K562 (cell line): ENCODE measurements around the gene HOATZ. TPM values are rescaled to one million over a fixed set of nuclear protein-coding genes. Genes with fewer than 3 reads are reported as not detected.

Experiments
- ATAC-seq: fragments of 200-7000 bp; cut with Tn5 transposase; 3 replicates; pipeline ENCODE4 v1.9.1; 2020; ENCODE audit warnings: moderate library complexity
- BruUV-seq: library from RNA; stranded (reverse); fragments of 400-500 nt; replicated peaks from 2 replicates; lab custom pipeline; 2021; lab: Mats Ljungman, UMichigan
- CTCF ChIA-PET: fragments of 300-600 bp; formaldehyde crosslinking; extraction: SDS; loops from one replicate; lab custom pipeline; 2021; ENCODE audit warnings: low intra/inter-chr PET ratio; lab: Yijun Ruan, JAX
- POLR2A ChIA-PET: fragments of 300-600, 350-650 bp; sonication (Branson Sonifier 250); formaldehyde crosslinking; extraction: SDS; loops from one replicate; lab custom pipeline; 2021; ENCODE audit warnings: antibody characterized with exemption, inconsistent platforms; lab: Yijun Ruan, JAX
- DNase-seq, 4 experiments: peaks; one replicate each; pipeline versions ENCODE4 v3.0.0 to v3.0.0-alpha.2; 2011 to 2018; ENCODE audit warnings: low spot score in 3 of 4, mixed read lengths in 3 of 4; ENCODE audit errors: extremely low read depth in 1 of 4
- FAIRE-seq: peaks from 2 replicates; lab custom pipeline; 2011; peaks lifted over from hg19 to GRCh38; lab: Jason Lieb, UNC
- H2AFZ ChIP-seq: 2 replicates; pipeline ENCODE4 v1.6.0; 2011; ENCODE audit warnings: low read depth, low read length, control low read depth, inconsistent platforms
- H3K27ac ChIP-seq: fragments of 200-600 bp; 3 replicates; pipeline ENCODE4 v1.8.0; 2011; ENCODE audit warnings: low read depth, mild to moderate bottlenecking, control low read depth, inconsistent platforms, low read length, moderate library complexity, mixed read lengths; ENCODE audit errors: extremely low read depth
- H3K27me3 ChIP-seq, 2 experiments: fragments of 300-600 bp in 1 of 2; 2 replicates in 1 of 2; 3 replicates in 1 of 2; pipeline versions ENCODE4 v1.6.0 to v1.8.0; 2011; ENCODE audit warnings: inconsistent platforms in 2 of 2, low read length in 2 of 2, mild to moderate bottlenecking in 1 of 2, mixed read lengths in 1 of 2, moderate library complexity in 1 of 2; ENCODE audit not compliant: control insufficient read depth in 2 of 2, insufficient read depth in 2 of 2
- H3K36me3 ChIP-seq: fragments of 300-600 bp; 3 replicates; pipeline ENCODE4 v1.8.0; 2011; ENCODE audit warnings: mild to moderate bottlenecking, low read length, inconsistent platforms; ENCODE audit not compliant: control insufficient read depth, insufficient read depth
- H3K4me1 ChIP-seq, 2 experiments: fragments of 200-600 bp in 1 of 2; replicated peaks in 1 of 2; 2 replicates in 1 of 2; 3 replicates in 1 of 2; pipeline versions ENCODE4 v1.5.1 to v1.8.0; 2011; ENCODE audit warnings: inconsistent platforms in 2 of 2, low read length in 2 of 2, mild to moderate bottlenecking in 1 of 2, mixed read lengths in 1 of 2, moderate library complexity in 1 of 2; ENCODE audit not compliant: control insufficient read depth in 2 of 2, insufficient read depth in 2 of 2
- H3K4me2 ChIP-seq: 2 replicates; pipeline ENCODE4 v1.6.1; 2011; ENCODE audit warnings: low read length, control low read depth, inconsistent platforms, mixed read lengths; ENCODE audit not compliant: insufficient read depth
- H3K4me3 ChIP-seq: fragments of 200-600 bp; sonication (generic), shearing (Covaris generic); 2 replicates; pipeline ENCODE4 v1.5.1; 2016; ENCODE audit warnings: control low read depth, inconsistent platforms
- H3K79me2 ChIP-seq: fragments of 200-600 bp; 3 replicates; pipeline ENCODE4 v1.8.0; 2011; ENCODE audit warnings: low read length, inconsistent platforms; ENCODE audit not compliant: control insufficient read depth, insufficient read depth
- H3K9ac ChIP-seq, 2 experiments: 2 replicates each; pipeline versions ENCODE4 v1.6.0 to v1.6.1; 2011; ENCODE audit warnings: low read depth in 2 of 2, low read length in 2 of 2, control low read depth in 1 of 2, inconsistent platforms in 1 of 2, mild to moderate bottlenecking in 1 of 2, mixed read lengths in 1 of 2; ENCODE audit not compliant: insufficient read depth in 1 of 2
- H3K9me1 ChIP-seq: one replicate; pipeline ENCODE4 v1.6.0; 2011; ENCODE audit warnings: inconsistent platforms, mild to moderate bottlenecking, low read length, moderate library complexity; ENCODE audit not compliant: control insufficient read depth, insufficient read depth
- H3K9me3 ChIP-seq: replicated peaks from 2 replicates; pipeline ENCODE4 v1.5.1; 2011; ENCODE audit warnings: low read depth, low read length, inconsistent platforms; ENCODE audit not compliant: control insufficient read depth, insufficient read depth
- H4K20me1 ChIP-seq: replicated peaks from 2 replicates; pipeline ENCODE4 v1.6.1; 2011; ENCODE audit warnings: low read length, inconsistent platforms, mixed read lengths; ENCODE audit not compliant: control insufficient read depth, insufficient read depth
- ARID1B ChIP-seq: fragments of 450-650 bp; IDR thresholded peaks from 2 replicates; pipeline ENCODE4 v1.6.1; 2016; ENCODE audit warnings: antibody characterized with exemption, mild to moderate bottlenecking, inconsistent platforms
- HMG20A ChIP-seq: fragments of 450-650 bp; formaldehyde crosslinking; conservative IDR thresholded peaks from 2 replicates; pipeline ENCODE4 v1.4.0; 2020; ENCODE audit warnings: mild to moderate bottlenecking, mixed read lengths
- JUNB ChIP-seq: fragments of 450-650 bp; formaldehyde crosslinking; conservative IDR thresholded peaks from 2 replicates; pipeline ENCODE4 v1.4.0; 2020; ENCODE audit warnings: mild to moderate bottlenecking
- KDM1A ChIP-seq, 2 experiments: fragments of 450-650 bp; IDR thresholded peaks; 2 replicates each; pipeline ENCODE4 v1.6.1; 2016; ENCODE audit warnings: mild to moderate bottlenecking in 2 of 2
- MTA1 ChIP-seq: fragments of 450-650 bp; IDR thresholded peaks from 2 replicates; pipeline ENCODE4 v1.6.1; 2017; ENCODE audit warnings: borderline replicate concordance
- NR3C1 ChIP-seq: sonication (generic); formaldehyde crosslinking; IDR thresholded peaks from 2 replicates; pipeline ENCODE4 v1.8.1; 2022; ENCODE audit warnings: missing genetic modification reagents
- PURB ChIP-seq: sonication (generic); formaldehyde crosslinking; IDR thresholded peaks from 2 replicates; pipeline ENCODE4 v1.9.0; 2021; ENCODE audit warnings: low read depth, mild to moderate bottlenecking, missing genetic modification reagents
- ZNF408 ChIP-seq: fragments of 250-450 bp; sonication (Bioruptor Pico); IDR thresholded peaks from 2 replicates; pipeline ENCODE4 v1.4.0; 2020; ENCODE audit warnings: low read depth, mild to moderate bottlenecking, moderate library complexity
- ZNF436 ChIP-seq: fragments of 250-450, 450-650 bp; sonication (Bioruptor Pico); formaldehyde crosslinking; IDR thresholded peaks from 2 replicates; pipeline ENCODE4 v1.7.0; 2020; ENCODE audit warnings: mild to moderate bottlenecking
- ZNF609 ChIP-seq: sonication (generic); formaldehyde crosslinking; IDR thresholded peaks from 2 replicates; pipeline ENCODE4 v1.8.1; 2023; ENCODE audit warnings: missing genetic modification reagents, mild to moderate bottlenecking, borderline replicate concordance
- ZNF740 ChIP-seq, 3 experiments: fragments of 200-800 bp in 1 of 3; sonication (Bioruptor generic) in 1 of 3; sonication (generic) in 1 of 3; formaldehyde crosslinking in 1 of 3; IDR thresholded peaks; 2 replicates each; pipeline versions ENCODE4 v1.6.1 to v1.8.0; 2016 to 2022; ENCODE audit warnings: mild to moderate bottlenecking in 2 of 3, missing compliant biosample characterization in 2 of 3, missing genetic modification characterization in 2 of 3, missing genetic modification reagents in 1 of 3
- WGBS: fragments of 100-300 bp; shearing (Covaris generic); methylation state at CpG from one replicate; pipeline ENCODE4 v1.1.6; 2016; ENCODE audit warnings: low coverage, mixed read lengths; ENCODE audit not compliant: insufficient coverage; ENCODE audit errors: missing lambda C conversion rate; 5-methylcytosine and 5-hydroxymethylcytosine counted together
- in situ Hi-C: fragments of 300-500 bp; cut with MboI; formaldehyde crosslinking; loops from 4 replicates; pipeline ENCODE4 v1.15.0; 2018; ENCODE audit warnings: inconsistent platforms, mixed read lengths
- intact Hi-C: fragments of 100-400 bp; cut with micrococcal nuclease; formaldehyde crosslinking; loops from 2 replicates; pipeline ENCODE4 v1.14.2; 2022
- polyA plus RNA-seq, 8 experiments: library from polyadenylated mRNA; depleted of rRNA in 4 of 8; stranded (reverse) in 5 of 8; unstranded in 3 of 8; fragments of >200 nt; fragmentation: Nextera tagmentation in 2 of 8; fragmentation: Illumina TruSeq in 1 of 8; extraction: Ambion mirVana in 2 of 8; extraction: Trizol in 1 of 8; gene quantifications; 2 replicates each; pipeline versions ENCODE4 v1.2.1 to v1.2.3, GENCODE V29; 2011 to 2014; ENCODE audit warnings: inconsistent platforms in 1 of 8, missing spikeins in 1 of 8
- total RNA-seq, 7 experiments: library from RNA; depleted of rRNA in 6 of 7; stranded (reverse); fragments of >200 nt in 6 of 7; fragmentation: Illumina TruSeq in 2 of 7; extraction: Trizol in 2 of 7; gene quantifications; 2 replicates each; pipeline versions ENCODE4 v1.2.1 to v1.2.3, GENCODE V29; 2011 to 2021; ENCODE audit warnings: low replicate concordance in 1 of 7

Gene HOATZ
- total and polyA plus RNA-seq, 9 of the 15 experiments (the other 6 are each of a cell fraction or from before 2014, with no cell fraction given): not detected

GRCh38 chr11:111530091-111530490 lies 15.5 kb downstream of the HOATZ start:
- ChIA-PET POLR2A (interaction anchor here (0.7 kb wide), 1 partner anchor 1329 kb away, joined by 3 read pairs; no protein-coding TSS in a partner anchor), CTCF (no interaction called here)
- Histone ChIP-seq H3K4me3 (no peak overlapping the region), H3K9me3 (no peaks in the 10 kb centered on the region), H3K9me1 (no peaks in the 10 kb centered on the region), H2AFZ (no peak overlapping the region), H3K27me3 (peaks cover 6 to 12% of the 10 kb centered on the region in 2 experiments; a peak in 3 of 5 replicates), H3K36me3 (no peaks in the 10 kb centered on the region), H4K20me1 (no peaks in the 10 kb centered on the region), H3K4me2 (no peak overlapping the region), H3K79me2 (no peaks in the 10 kb centered on the region), H3K9ac (no peak overlapping the region), H3K27ac (no peak overlapping the region), H3K4me1 (no peaks in the 10 kb centered on the region)
- FAIRE-seq (no peak), DNase-seq (no peak), ATAC-seq (no peak)
- intact Hi-C loops (no loop called here), in situ Hi-C loops (no loop called here)
- WGBS: 0% methylated on average over 3 of the region's 3 CpGs
- TF ChIP-seq HMG20A (no peak), MTA1 (no peak), KDM1A (IDR thresholded peaks at IDR 0.05) (0 out of 4 replicates have a peak, but pooled peaks of 1 of the 2 experiments have one; percentile 13)
- no TSS peak for BruUV-seq

GRCh38 chr11:111531136-111531535 lies 16.6 kb downstream of the HOATZ start:
- ATAC-seq: no peak
- H3K9ac ChIP-seq: no peak overlapping the region
- peaks cover 6 to 12% of the 10 kb centered on the region in 2 experiments; a peak in 3 of 5 replicates for H3K27me3 ChIP-seq
- no peaks in the 10 kb centered on the region for H3K79me2 ChIP-seq
- no peaks in the 10 kb centered on the region for H3K9me1 ChIP-seq
- no peak overlapping the region for H3K4me3 ChIP-seq
- H2AFZ ChIP-seq: no peak overlapping the region
- FAIRE-seq: no peak
- CTCF ChIA-PET: no interaction called here
- no peak for DNase-seq
- no TSS peak for BruUV-seq
- in situ Hi-C loops: no loop called here
- no peaks in the 10 kb centered on the region for H3K9me3 ChIP-seq
- intact Hi-C loops: no loop called here
- no peak overlapping the region for H3K27ac ChIP-seq
- H3K4me1 ChIP-seq: no peaks in the 10 kb centered on the region
- no peak overlapping the region for H3K4me2 ChIP-seq
- POLR2A ChIA-PET: interaction anchor here (0.6 kb wide), 2 partner anchors 190 to 439 kb away, joined by 3 to 4 read pairs; no protein-coding TSS in a partner anchor
- no peaks in the 10 kb centered on the region for H4K20me1 ChIP-seq
- H3K36me3 ChIP-seq: no peaks in the 10 kb centered on the region
- no peak for TF ChIP-seq ARID1B
- TF ChIP-seq ZNF609 (CRISPR knock-in tag): no peak
- no peak for TF ChIP-seq ZNF740 (CRISPR knock-in tag; IDR thresholded peaks at IDR 0.05)
- TF ChIP-seq ZNF740 (tag; IDR thresholded peaks at IDR 0.05): no peak
- TF ChIP-seq JUNB: no peak
- no peak for TF ChIP-seq ZNF408
- no peak for TF ChIP-seq NR3C1 (CRISPR knock-in tag)
- no peak for TF ChIP-seq ZNF436 (CRISPR knock-in tag)
- TF ChIP-seq PURB: no peak
